KMS-11 (cell line): ENCODE measurements around the gene ACTL6B.
A peak's percentile ranks its signal among the peaks of the same experiment; 100 is the strongest.

Source experiments
- H2AFZ ChIP-seq: fragments of 200-600 bp; sonication (generic); 2 replicates; pipeline ENCODE4 v1.6.1; 2016; ENCODE audit warnings: antibody characterized with exemption, mixed run types, low read depth
- H3K27ac ChIP-seq: fragments of 200-600 bp; sonication (generic); 2 replicates; pipeline ENCODE4 v1.6.1; 2016; ENCODE audit warnings: mild to moderate bottlenecking, mixed run types
- H3K27me3 ChIP-seq: fragments of 200-600 bp; sonication (generic); 2 replicates; pipeline ENCODE4 v1.6.1; 2017; ENCODE audit warnings: mild to moderate bottlenecking, low read depth, mixed run types, moderate library complexity; ENCODE audit not compliant: insufficient read depth
- H3K36me3 ChIP-seq: fragments of 200-600 bp; sonication (generic); 2 replicates; pipeline ENCODE4 v1.6.1; 2017; ENCODE audit warnings: mild to moderate bottlenecking, mixed run types; ENCODE audit not compliant: insufficient read depth
- H3K4me1 ChIP-seq: fragments of 200-600 bp; sonication (generic); 2 replicates; pipeline ENCODE4 v1.6.1; 2016; ENCODE audit warnings: mild to moderate bottlenecking, low read depth, mixed run types; ENCODE audit not compliant: poor library complexity, severe bottlenecking
- H3K4me2 ChIP-seq: fragments of 200-600 bp; sonication (generic); 2 replicates; pipeline ENCODE4 v1.7.0; 2016; ENCODE audit warnings: mild to moderate bottlenecking, mixed run types
- H3K4me3 ChIP-seq: fragments of 200-600 bp; sonication (generic); IDR thresholded peaks from 2 replicates; pipeline ENCODE4 v1.6.1; 2017; ENCODE audit warnings: low read depth, low read length, mixed read lengths; ENCODE audit not compliant: insufficient read depth
- H3K79me2 ChIP-seq: fragments of 200-600 bp; sonication (generic); 2 replicates; pipeline ENCODE4 v1.6.1; 2016; ENCODE audit warnings: low read depth, mixed run types; ENCODE audit not compliant: insufficient read depth
- H3K9ac ChIP-seq: fragments of 200-600 bp; sonication (generic); 2 replicates; pipeline ENCODE4 v1.6.1; 2016; ENCODE audit warnings: mild to moderate bottlenecking, mixed run types
- H4K20me1 ChIP-seq: fragments of 200-600 bp; sonication (generic); 2 replicates; pipeline ENCODE4 v1.6.1; 2016; ENCODE audit warnings: mild to moderate bottlenecking, mixed run types; ENCODE audit not compliant: insufficient read depth
- TF ChIP-seq, protein P1 (sequence below): fragments of 200-600 bp; sonication (generic); conservative IDR thresholded peaks from 2 replicates; pipeline ENCODE4 v1.6.1; 2017; ENCODE audit warnings: low read depth, mild to moderate bottlenecking, antibody characterized with exemption, low read length, moderate library complexity, mixed read lengths

ACTL6B gene

DNA sequence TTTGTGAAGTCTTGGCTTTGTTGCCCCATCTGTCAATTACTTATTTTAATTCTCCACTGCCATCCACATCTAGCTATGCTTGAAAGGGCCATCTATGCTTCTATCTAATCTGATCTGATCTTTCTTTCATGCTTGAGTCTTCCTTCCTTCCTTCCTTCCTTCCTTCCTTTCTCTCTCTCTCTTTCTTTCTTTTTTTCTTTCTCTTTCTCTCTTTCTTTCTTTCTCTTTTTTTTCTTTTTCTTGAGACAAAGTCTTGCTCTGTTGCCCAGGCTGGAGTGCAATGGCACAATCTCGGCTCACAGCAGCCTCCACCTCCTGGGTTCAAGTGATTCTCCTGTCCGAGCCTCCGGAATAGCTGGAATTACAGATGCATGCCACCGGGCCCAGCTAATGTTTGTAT is 26.2 kb downstream of the ACTL6B start:
- no peak overlapping the region for H3K9ac ChIP-seq
- H3K79me2 ChIP-seq, result no peaks in the 10 kb centered on the region
- TF ChIP-seq, protein P1, sequence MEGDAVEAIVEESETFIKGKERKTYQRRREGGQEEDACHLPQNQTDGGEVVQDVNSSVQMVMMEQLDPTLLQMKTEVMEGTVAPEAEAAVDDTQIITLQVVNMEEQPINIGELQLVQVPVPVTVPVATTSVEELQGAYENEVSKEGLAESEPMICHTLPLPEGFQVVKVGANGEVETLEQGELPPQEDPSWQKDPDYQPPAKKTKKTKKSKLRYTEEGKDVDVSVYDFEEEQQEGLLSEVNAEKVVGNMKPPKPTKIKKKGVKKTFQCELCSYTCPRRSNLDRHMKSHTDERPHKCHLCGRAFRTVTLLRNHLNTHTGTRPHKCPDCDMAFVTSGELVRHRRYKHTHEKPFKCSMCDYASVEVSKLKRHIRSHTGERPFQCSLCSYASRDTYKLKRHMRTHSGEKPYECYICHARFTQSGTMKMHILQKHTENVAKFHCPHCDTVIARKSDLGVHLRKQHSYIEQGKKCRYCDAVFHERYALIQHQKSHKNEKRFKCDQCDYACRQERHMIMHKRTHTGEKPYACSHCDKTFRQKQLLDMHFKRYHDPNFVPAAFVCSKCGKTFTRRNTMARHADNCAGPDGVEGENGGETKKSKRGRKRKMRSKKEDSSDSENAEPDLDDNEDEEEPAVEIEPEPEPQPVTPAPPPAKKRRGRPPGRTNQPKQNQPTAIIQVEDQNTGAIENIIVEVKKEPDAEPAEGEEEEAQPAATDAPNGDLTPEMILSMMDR, result no peak
- H3K27ac ChIP-seq, result no peak overlapping the region
- H3K4me3 ChIP-seq, result no peak overlapping the region
- H4K20me1 ChIP-seq, result no peaks in the 10 kb centered on the region
- H2AFZ ChIP-seq, result no peak overlapping the region
- H3K27me3 ChIP-seq, result peaks cover under 1% of the 10 kb centered on the region; the same call in 1 of the 2 replicates
- H3K36me3 ChIP-seq, result no peaks in the 10 kb centered on the region
- no peak overlapping the region for H3K4me2 ChIP-seq
- H3K4me1 ChIP-seq, result peaks cover 9% of the 10 kb centered on the region

DNA sequence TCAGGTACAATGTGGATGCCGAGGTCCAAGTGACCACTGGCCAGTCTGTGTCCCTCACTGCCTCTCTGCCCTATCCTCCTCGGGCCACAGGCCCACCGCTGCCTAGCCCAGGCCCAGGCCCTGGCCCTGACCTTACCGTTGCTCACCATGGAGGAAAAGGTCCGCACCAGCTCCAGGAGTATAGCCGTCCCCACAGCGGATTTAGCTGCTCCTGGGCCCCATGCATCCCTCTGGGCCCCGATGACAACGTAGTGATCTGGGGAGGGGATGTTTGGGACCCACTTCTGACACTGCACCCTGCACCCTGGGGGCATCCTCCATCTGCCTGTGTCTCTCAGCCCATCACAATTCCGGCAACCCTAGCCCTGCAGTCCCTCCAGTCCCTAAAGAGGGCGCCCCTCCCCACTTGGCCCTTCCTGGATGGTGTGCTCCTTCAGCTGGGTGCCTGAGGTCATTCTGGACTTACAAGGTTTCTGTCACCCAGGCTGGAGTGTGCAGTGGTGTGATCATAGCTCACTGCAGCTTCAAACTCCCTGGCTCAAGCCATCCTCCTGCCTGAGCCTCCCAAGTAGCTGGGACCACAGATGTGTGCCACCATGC is 27.0 kb downstream of the ACTL6B start:
- H3K79me2 ChIP-seq, result no peaks in the 10 kb centered on the region
- H4K20me1 ChIP-seq, result no peaks in the 10 kb centered on the region
- TF ChIP-seq, protein P1, result peak; percentile 50; the same call in 1 of the 2 replicates
- no peak overlapping the region for H3K9ac ChIP-seq
- no peaks in the 10 kb centered on the region for H3K36me3 ChIP-seq
- peaks cover 9% of the 10 kb centered on the region for H3K4me1 ChIP-seq
- no peak overlapping the region for H2AFZ ChIP-seq
- H3K27ac ChIP-seq, result no peak overlapping the region
- H3K27me3 ChIP-seq, result peaks cover 7% of the 10 kb centered on the region
- no peak overlapping the region for H3K4me3 ChIP-seq
- no peak overlapping the region for H3K4me2 ChIP-seq

DNA sequence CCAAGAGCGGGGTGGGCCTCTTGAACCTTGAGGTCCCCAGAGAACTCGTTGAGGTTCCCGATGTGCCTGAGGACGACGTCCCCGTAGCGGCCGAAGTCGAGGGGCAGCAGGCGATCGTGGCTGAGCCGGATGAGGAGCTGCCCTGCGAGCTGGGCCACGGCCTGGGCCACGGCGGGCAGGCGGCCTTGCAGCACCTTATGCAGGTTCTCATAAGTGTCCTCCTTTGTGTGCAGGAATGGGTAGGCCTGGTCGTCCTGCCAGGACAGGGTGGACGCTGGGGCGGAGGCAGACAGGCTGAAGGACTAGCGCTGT is 29.1 kb downstream of the ACTL6B start:
- Histone ChIP-seq H3K9ac (peak overlapping the region; percentile 70; the same call in 1 of the 2 replicates), H3K4me3 (no peak overlapping the region), H3K4me2 (peak overlapping the region; percentile 88; the same call in 1 of the 2 replicates), H3K27ac (no peak overlapping the region), H3K79me2 (no peaks in the 10 kb centered on the region), H3K36me3 (no peaks in the 10 kb centered on the region), H3K4me1 (peaks cover 4% of the 10 kb centered on the region), H4K20me1 (no peaks in the 10 kb centered on the region), H3K27me3 (peaks cover 28% of the 10 kb centered on the region), H2AFZ (peak overlapping the region; percentile 91; the same call in 1 of the 2 replicates)
- TF ChIP-seq, protein P1, result no peak

DNA sequence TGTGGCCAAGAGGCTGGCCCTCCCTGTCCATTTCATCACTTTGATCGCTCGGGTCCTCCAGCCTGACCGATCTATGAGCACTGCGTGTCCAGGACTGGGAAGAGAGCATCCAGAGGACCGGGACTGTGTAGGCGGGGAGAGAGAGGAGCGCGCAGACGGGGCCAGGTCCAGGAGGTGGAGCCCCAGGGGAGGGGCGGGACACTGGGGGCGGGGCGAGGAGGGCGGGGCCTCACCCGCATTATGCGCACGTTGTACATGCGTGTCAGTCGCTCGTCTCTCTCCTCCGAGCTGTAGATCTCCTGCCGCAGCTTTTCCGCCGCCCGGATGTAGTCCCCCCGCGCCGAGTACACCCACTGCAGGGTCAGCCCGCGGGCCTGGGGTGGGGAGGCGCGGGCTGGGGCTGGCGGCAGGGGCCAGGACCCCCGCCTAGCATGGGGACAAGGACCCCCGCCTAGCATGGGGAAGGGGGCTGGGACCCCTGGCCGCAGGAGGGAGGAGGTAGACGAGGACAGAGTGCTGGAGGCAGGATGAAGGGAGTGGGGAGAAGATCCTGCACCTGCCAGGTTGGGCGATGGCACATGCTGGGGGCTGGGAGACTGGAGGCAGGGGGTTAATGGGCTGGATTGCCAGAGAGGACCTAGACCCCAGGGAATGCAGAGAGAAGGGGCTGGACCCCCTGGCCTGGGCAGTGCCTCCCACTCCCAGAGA is 29.6 kb downstream of the ACTL6B start:
- H3K79me2 ChIP-seq, result no peaks in the 10 kb centered on the region
- H3K27ac ChIP-seq, result no peak overlapping the region
- peak overlapping the region; percentile 91 for H2AFZ ChIP-seq
- H3K4me3 ChIP-seq, result no peak overlapping the region
- no peaks in the 10 kb centered on the region for H4K20me1 ChIP-seq
- no peaks in the 10 kb centered on the region for H3K36me3 ChIP-seq
- H3K4me2 ChIP-seq, result peak overlapping the region; percentile 88
- TF ChIP-seq, protein P1, result no peak
- H3K4me1 ChIP-seq, result peaks cover 4% of the 10 kb centered on the region
- H3K27me3 ChIP-seq, result peaks cover 33% of the 10 kb centered on the region
- peak overlapping the region; percentile 70; the same call in 1 of the 2 replicates for H3K9ac ChIP-seq
